Panc1 (cell line): ENCODE data around the gene AKIRIN1.

ENCODE experiments used
- POLR2AphosphoS5 ChIP-seq: IDR thresholded peaks from 2 replicates; pipeline ENCODE4 v1.6.1; 2012; ENCODE audit warnings: mild to moderate bottlenecking, low read depth, low read length, moderate library complexity
- SIN3A ChIP-seq: IDR thresholded peaks from 2 replicates; pipeline ENCODE4 v1.6.1; 2012; ENCODE audit warnings: low read depth, mild to moderate bottlenecking, low read length, moderate library complexity, borderline replicate concordance; ENCODE audit not compliant: insufficient read depth
- TF ChIP-seq, protein P1 (sequence below): fragments of 450-650 bp; IDR thresholded peaks from 2 replicates; pipeline ENCODE4 v1.5.1; 2017; ENCODE audit warnings: mild to moderate bottlenecking

DNA sequence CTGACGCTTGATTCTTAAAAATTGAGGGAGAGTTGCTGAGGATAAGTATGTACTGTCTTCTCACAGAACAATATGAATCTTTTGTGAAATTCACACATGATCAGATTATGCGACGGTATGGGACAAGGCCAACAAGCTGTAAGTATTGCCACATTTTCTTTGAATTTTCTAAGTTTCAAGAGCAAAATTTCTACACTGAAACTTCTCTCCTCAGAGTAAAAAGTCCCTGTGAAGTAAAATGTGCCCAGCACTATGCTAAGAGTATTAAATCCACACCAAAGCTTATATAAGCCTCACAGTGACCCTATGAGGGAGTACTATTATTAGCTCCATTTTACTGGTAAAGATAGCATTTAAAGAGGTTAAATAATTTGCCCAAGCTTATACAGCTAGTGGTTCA lies 12.2 kb downstream of the AKIRIN1 start:
- TF ChIP-seq, protein P1, sequence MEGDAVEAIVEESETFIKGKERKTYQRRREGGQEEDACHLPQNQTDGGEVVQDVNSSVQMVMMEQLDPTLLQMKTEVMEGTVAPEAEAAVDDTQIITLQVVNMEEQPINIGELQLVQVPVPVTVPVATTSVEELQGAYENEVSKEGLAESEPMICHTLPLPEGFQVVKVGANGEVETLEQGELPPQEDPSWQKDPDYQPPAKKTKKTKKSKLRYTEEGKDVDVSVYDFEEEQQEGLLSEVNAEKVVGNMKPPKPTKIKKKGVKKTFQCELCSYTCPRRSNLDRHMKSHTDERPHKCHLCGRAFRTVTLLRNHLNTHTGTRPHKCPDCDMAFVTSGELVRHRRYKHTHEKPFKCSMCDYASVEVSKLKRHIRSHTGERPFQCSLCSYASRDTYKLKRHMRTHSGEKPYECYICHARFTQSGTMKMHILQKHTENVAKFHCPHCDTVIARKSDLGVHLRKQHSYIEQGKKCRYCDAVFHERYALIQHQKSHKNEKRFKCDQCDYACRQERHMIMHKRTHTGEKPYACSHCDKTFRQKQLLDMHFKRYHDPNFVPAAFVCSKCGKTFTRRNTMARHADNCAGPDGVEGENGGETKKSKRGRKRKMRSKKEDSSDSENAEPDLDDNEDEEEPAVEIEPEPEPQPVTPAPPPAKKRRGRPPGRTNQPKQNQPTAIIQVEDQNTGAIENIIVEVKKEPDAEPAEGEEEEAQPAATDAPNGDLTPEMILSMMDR = no peak
- TF ChIP-seq POLR2AphosphoS5 = no peak
- no peak for TF ChIP-seq SIN3A
